22Rv1 (cell line): ENCODE data around the gene PRMT3.
"Not testable (repeated sequence)": the region's sequence is repeated elsewhere in the genome, so short reads cannot be mapped to it uniquely, and the experiment has no call there.

Experiments
- H3K27ac ChIP-seq: fragments of 450-650 bp; 2 replicates; pipeline ENCODE4 v1.5.1; 2017
- CTCF ChIP-seq: fragments of 450-650 bp; IDR thresholded peaks from 2 replicates; pipeline ENCODE4 v1.5.1; 2017; ENCODE audit warnings: mild to moderate bottlenecking
- ZFX ChIP-seq: fragments of 450-650 bp; IDR thresholded peaks from 2 replicates; pipeline ENCODE4 v1.6.1; 2017; ENCODE audit warnings: antibody characterized with exemption, borderline replicate concordance

The PRMT3 gene

DNA sequence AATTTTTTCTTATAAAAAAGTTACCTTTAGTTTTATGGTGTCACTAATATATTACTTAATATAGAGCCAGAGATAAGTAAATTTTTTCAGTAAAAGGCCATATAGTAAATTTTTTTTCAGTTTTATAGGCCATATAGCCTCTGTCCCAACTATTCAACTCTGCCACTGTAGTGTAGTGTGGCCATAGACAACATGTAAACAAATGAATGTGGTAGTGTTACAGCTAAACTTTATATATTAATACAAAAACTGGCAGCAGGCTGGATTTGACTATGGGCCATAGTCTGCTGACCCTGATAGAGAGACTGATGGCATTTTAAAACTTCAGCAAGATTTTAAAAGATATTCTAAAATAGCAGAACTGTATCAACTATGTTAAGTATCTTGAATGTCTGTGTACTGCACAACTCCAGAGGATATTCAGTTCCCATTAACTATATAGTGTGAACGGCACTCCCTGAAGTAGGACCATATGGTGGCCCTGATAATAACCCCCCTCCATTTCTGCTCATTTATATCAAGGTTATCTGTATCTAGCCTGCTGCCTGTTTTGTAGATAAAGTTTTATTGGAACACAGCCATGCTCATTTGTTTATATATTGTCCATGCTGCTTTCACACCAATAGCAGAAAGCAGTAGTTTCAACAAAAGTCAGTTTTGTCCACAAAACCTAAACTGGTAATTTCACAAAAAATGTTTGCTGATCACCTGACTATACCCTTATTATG is 71.6 kb downstream of the PRMT3 start:
- TF ChIP-seq ZFX, result no peak
- no peak for TF ChIP-seq CTCF
- H3K27ac ChIP-seq, result no peak overlapping the region

GRCh38 chr11:20459865-20460264 is 72.3 kb downstream of the PRMT3 start:
- TF ChIP-seq CTCF (no peak), ZFX (no peak)
- no peak overlapping the region for H3K27ac ChIP-seq

DNA sequence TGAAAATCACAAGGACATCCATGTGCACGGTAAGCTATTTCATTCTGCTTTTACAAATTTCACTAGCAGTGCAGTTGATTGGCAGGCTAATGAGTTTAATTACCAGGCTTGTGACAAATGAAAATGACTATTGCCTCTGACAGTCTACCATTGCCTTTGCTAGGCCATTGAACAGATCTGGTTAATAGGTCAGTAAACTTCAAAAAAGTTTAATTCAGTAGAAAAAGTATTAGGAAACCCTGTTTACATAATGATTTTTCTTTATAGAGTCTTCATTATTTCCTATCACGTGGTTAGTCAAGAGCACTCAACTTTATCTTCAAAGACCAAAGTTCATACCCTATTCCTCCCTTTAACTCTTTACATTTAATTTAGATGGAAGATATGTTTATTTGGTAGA is 77.0 kb downstream of the PRMT3 start:
- no peak overlapping the region for H3K27ac ChIP-seq
- no peak for TF ChIP-seq ZFX
- no peak for TF ChIP-seq CTCF

DNA sequence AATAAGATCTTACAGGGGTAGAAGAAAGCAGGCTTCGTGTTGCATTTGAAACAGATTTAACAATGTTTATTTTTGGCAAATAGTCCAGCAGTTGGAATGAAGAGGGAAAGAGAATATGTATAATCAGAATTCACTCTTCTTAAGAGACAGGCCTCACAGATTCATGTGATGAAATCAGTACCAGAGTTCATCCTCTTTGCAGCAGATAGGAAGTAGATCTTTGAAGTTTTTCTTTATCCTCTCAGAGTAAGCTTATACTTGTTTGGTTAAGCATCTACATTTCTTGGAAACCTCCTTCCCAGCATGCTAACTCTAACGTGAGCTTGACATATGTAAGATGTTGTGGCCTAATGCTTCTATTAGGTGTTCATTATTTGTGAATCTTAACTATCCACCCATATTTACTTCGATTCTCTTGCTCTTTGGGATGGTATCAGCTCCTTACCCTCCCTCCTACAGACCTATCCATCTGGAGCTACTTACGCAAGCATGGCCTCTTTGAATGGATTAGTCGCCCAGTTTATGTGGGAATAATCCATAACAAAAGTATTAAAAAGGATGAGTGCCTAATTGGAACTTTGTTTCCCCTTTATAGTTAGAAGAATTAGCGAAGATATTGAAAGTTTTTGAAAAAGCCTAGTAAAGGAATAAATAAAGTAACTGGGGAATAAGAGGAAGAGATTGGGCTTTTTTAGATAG is 80.1 kb downstream of the PRMT3 start:
- TF ChIP-seq CTCF (no peak), ZFX (no peak)
- no peak overlapping the region for H3K27ac ChIP-seq

- no peak for TF ChIP-seq CTCF
- no peak for TF ChIP-seq ZFX
- H3K27ac ChIP-seq, result no peak overlapping the region
Observed at GRCh38 chr11:20470348-20470747, 82.8 kb downstream of the PRMT3 start.

DNA sequence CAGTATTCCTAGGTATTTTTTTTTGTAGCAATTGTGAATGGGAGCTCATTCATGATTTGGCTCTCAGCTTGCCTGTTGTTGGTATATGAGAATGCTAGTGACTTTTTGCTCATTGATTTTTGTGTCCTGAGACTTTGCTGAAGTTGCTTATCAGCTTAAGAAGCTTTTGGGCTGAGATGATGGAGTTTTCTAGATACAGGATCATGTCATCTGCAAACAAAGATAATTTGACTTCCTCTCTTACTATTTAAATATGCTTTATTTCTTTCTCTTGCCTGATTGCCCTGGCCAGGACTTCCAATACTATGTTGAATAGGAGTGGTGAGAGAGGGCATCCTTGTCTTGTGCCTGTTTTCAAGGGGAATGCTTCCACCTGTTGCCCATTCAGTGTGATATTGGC is 84.4 kb downstream of the PRMT3 start:
- not testable (repeated sequence) for H3K27ac ChIP-seq

DNA sequence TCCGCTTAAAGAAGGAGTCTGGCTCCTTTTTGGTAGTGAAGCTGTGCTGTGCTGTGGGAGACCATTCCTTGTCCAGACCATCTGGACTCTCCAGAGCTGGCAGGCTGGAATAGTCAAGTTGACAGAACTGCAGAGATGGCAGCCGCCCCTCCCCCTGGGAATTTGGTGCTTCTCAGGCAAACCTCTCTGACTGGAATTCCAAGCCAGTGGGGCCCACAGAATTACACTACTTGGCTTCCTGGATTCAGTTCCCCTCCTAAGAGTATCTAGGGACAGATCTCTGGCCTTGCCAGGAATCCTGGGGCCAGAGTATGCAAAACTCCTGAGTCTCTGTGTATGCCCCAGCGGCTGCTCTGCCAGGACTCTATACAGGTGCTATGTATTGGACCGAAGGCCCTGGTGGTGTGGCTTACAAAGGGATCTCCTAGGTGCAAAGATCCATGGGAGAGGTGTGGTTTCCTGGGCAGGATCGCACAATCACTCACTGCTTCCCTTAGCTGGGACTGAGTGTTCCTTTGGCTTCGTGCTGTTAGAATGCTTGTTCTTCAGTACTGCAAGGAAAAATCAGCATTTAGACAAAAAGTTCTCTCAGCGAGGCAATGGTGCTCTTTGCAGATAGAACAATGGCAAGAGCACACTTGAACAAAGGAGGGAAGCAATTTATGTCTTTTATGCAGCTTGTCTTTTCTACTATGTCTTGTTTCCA is 86.8 kb downstream of the PRMT3 start:
- TF ChIP-seq CTCF, result no peak
- no peak for TF ChIP-seq ZFX
- no peak overlapping the region for H3K27ac ChIP-seq
